SK-N-MC (cell line): ENCODE results near the gene KCNAB1.

Experiments
- EZH2 ChIP-seq: fragments of 200-600 bp; sonication (generic); IDR thresholded peaks from one replicate; pipeline ENCODE4 v1.6.1; 2017; ENCODE audit warnings: antibody characterized with exemption
- POLR2AphosphoS5 ChIP-seq: IDR thresholded peaks from 2 replicates; pipeline ENCODE4 v1.6.1; 2012; ENCODE audit warnings: mild to moderate bottlenecking, low read depth, low read length, borderline replicate concordance

DNA sequence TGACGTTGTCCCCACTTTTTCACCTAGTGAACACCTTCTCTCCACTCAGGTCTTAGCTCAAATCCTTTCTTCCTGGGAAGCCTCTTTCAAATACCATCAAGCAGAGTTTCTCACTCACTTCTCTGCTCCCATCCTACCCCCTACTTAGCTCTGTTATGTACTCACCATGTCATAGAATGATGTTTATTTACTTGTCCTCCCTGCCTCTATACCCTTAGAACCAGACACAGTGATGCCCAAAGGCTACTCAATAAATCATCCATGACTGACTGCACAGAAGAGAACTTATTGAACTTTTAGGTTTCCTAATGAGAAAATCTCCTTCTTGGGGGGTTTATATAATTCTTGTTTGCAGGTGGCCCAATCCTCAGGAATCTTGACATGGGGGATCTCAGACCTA lies 280.4 kb downstream of the KCNAB1 start:
- no peak for TF ChIP-seq EZH2
- TF ChIP-seq POLR2AphosphoS5: no peak
